Astrocyte (in vitro differentiated cells and primary cell): ENCODE measurements around the gene MYO9A.

Experiments
- EZH2 ChIP-seq: IDR thresholded peaks from 2 replicates; pipeline ENCODE4 v1.6.1; 2012; ENCODE audit warnings: mild to moderate bottlenecking, low read length, inconsistent platforms; ENCODE audit not compliant: insufficient read depth
- TF ChIP-seq, protein P1 (sequence below): IDR thresholded peaks from 2 replicates; pipeline ENCODE4 v1.5.1; 2011; ENCODE audit warnings: low read depth, mild to moderate bottlenecking, inconsistent platforms, low read length, moderate library complexity; ENCODE audit not compliant: insufficient read depth

DNA sequence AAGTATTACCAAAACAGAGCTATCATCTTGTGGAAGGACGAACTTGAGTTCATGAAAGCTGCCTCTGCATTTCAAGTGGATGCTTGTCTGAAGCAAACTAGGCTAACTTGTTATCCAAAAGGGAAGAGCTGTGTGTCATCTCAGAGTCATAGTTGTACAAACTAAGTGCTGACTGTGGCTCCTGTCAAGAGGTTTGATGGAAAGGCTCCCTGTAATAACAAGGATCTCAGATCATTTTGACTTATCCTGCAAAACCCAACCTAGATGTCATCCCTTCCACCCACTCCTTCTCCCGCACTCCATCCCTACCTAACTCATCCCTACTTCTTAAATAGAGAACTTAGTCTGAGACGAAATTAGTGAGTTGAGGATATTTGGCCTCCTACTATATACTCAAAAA is 196.8 kb downstream of the MYO9A start:
- TF ChIP-seq, protein P1, sequence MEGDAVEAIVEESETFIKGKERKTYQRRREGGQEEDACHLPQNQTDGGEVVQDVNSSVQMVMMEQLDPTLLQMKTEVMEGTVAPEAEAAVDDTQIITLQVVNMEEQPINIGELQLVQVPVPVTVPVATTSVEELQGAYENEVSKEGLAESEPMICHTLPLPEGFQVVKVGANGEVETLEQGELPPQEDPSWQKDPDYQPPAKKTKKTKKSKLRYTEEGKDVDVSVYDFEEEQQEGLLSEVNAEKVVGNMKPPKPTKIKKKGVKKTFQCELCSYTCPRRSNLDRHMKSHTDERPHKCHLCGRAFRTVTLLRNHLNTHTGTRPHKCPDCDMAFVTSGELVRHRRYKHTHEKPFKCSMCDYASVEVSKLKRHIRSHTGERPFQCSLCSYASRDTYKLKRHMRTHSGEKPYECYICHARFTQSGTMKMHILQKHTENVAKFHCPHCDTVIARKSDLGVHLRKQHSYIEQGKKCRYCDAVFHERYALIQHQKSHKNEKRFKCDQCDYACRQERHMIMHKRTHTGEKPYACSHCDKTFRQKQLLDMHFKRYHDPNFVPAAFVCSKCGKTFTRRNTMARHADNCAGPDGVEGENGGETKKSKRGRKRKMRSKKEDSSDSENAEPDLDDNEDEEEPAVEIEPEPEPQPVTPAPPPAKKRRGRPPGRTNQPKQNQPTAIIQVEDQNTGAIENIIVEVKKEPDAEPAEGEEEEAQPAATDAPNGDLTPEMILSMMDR, result no peak
- no peak for TF ChIP-seq EZH2
